ENCODE measurements around the gene MBD6.

MBD6 gene

DNA sequence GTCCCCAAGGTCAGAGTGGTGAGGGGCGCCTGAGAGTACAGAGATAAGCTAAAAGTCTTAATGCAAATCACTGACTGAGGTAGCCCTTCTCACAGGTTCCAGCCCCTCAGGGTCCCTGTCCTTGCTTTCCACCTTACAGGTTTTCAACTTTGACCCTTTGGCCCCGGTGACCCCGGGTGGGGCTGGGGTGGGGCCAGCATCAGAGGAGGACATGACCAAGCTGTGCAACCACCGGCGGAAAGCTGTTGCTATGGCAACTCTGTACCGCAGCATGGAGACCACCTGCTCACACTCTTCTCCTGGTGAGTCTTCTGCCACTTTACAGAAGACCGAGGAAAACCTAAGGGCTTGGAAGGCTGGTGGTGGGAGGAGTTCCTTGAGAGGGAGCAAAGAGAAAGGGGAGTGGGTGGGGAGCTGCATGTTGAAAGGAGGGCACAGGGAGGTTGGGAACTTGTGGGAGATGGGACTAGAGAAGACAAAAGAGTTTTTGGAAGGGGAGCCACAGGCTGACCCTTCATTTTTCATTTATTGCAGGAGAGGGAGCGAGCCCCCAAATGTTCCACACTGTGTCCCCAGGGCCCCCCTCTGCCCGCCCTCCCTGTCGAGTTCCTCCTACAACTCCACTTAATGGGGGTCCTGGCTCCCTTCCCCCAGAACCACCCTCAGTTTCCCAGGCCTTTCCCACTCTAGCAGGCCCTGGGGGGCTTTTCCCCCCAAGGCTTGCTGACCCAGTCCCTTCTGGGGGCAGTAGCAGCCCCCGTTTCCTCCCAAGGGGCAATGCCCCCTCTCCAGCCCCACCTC, 2.4 kb downstream of the MBD6 start:
- Histone ChIP-seq H3K27me3 (ENCODE audit: insufficient read depth, poor library complexity, severe bottlenecking) (no peaks in the 10 kb centered on the region), H3K27ac (replicated peaks) (peak overlapping the region; percentile 99), H3K4me3 (replicated peaks; ENCODE audit: insufficient read depth, low read length) (no peak overlapping the region)
- TF ChIP-seq GABPA (IDR thresholded peaks at IDR 0.05; ENCODE audit: low read depth) (no peak), SPI1 (IDR thresholded peaks at IDR 0.05; ENCODE audit: borderline replicate concordance, low read depth) (no peak), POLR2AphosphoS5 (IDR thresholded peaks at IDR 0.05; ENCODE audit: low read depth) (no peak), REST (IDR thresholded peaks at IDR 0.05; ENCODE audit: insufficient replicate concordance, low read depth) (no peak)
- TF ChIP-seq, protein P1, sequence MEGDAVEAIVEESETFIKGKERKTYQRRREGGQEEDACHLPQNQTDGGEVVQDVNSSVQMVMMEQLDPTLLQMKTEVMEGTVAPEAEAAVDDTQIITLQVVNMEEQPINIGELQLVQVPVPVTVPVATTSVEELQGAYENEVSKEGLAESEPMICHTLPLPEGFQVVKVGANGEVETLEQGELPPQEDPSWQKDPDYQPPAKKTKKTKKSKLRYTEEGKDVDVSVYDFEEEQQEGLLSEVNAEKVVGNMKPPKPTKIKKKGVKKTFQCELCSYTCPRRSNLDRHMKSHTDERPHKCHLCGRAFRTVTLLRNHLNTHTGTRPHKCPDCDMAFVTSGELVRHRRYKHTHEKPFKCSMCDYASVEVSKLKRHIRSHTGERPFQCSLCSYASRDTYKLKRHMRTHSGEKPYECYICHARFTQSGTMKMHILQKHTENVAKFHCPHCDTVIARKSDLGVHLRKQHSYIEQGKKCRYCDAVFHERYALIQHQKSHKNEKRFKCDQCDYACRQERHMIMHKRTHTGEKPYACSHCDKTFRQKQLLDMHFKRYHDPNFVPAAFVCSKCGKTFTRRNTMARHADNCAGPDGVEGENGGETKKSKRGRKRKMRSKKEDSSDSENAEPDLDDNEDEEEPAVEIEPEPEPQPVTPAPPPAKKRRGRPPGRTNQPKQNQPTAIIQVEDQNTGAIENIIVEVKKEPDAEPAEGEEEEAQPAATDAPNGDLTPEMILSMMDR (IDR thresholded peaks at IDR 0.05; ENCODE audit: insufficient read depth, low read length): no peak
- no peak for DNase-seq (ENCODE audit: low read depth in 1 of 2, low spot score in 1 of 2)

- DNase-seq (ENCODE audit: low read depth in 1 of 2, low spot score in 1 of 2): no peak
- Histone ChIP-seq H3K27ac (replicated peaks) (no peak overlapping the region), H3K27me3 (ENCODE audit: insufficient read depth, poor library complexity, severe bottlenecking) (no peaks in the 10 kb centered on the region), H3K4me3 (replicated peaks; ENCODE audit: insufficient read depth, low read length) (no peak overlapping the region)
- TF ChIP-seq, protein P1 (IDR thresholded peaks at IDR 0.05; ENCODE audit: insufficient read depth, low read length): no peak
- TF ChIP-seq SPI1 (IDR thresholded peaks at IDR 0.05; ENCODE audit: borderline replicate concordance, low read depth) (no peak), POLR2AphosphoS5 (IDR thresholded peaks at IDR 0.05; ENCODE audit: low read depth) (no peak), GABPA (IDR thresholded peaks at IDR 0.05; ENCODE audit: low read depth) (no peak)
These were observed 3.2 kb downstream of the MBD6 start for GRCh38 chr12:57525615-57526383.

DNA sequence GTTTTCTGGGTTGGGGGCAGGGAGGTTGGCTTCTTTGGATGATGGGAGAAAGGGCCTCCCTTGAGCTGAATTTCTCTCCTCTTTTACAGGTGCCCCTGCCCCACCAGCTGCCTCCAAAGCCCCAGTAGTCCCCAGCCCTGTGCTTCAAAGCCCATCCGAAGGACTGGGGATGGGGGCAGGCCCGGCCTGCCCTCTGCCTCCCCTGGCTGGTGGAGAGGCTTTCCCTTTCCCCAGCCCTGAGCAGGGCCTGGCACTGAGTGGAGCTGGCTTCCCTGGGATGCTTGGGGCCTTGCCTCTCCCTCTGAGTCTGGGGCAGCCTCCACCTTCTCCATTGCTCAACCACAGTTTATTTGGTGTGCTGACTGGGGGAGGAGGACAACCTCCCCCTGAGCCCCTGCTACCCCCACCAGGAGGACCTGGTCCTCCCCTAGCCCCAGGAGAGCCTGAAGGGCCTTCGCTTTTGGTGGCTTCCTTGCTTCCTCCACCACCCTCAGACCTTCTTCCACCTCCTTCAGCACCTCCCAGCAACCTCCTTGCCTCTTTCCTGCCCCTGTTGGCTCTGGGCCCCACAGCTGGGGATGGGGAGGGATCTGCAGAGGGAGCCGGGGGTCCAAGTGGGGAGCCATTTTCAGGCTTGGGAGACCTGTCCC, 4.0 kb downstream of the MBD6 start:
- no peak for DNase-seq (ENCODE audit: low read depth in 1 of 2, low spot score in 1 of 2)
- Histone ChIP-seq H3K4me3 (replicated peaks; ENCODE audit: insufficient read depth, low read length) (no peak overlapping the region), H3K27me3 (ENCODE audit: insufficient read depth, poor library complexity, severe bottlenecking) (no peaks in the 10 kb centered on the region), H3K27ac (replicated peaks) (no peak overlapping the region)
- TF ChIP-seq SPI1 (IDR thresholded peaks at IDR 0.05; ENCODE audit: borderline replicate concordance, low read depth): no peak
- no peak for TF ChIP-seq REST (IDR thresholded peaks at IDR 0.05; ENCODE audit: insufficient replicate concordance, low read depth)
- no peak for TF ChIP-seq POLR2AphosphoS5 (IDR thresholded peaks at IDR 0.05; ENCODE audit: low read depth)
- TF ChIP-seq, protein P1 (IDR thresholded peaks at IDR 0.05; ENCODE audit: insufficient read depth, low read length): no peak
- TF ChIP-seq GABPA (IDR thresholded peaks at IDR 0.05; ENCODE audit: low read depth): no peak

Measured in HL-60 (cell line).